Parathyroid adenoma (tissue), 2 donors: ENCODE data around the gene FAM131A.

Experiments
- H2AFZ ChIP-seq: fragments of 300-600 bp; sonication (generic); one replicate; pipeline ENCODE4 v1.7.0; 2017; ENCODE audit warnings: antibody characterized with exemption, mild to moderate bottlenecking
- H3K27ac ChIP-seq: fragments of 300-600 bp; sonication (generic); one replicate; pipeline ENCODE4 v1.7.0; 2017
- H3K27me3 ChIP-seq: fragments of 300-600 bp; sonication (generic); one replicate; pipeline ENCODE4 v1.7.0; 2017; ENCODE audit warnings: low read length; ENCODE audit not compliant: control insufficient read depth, insufficient read depth
- H3K36me3 ChIP-seq: fragments of 300-600 bp; sonication (generic); one replicate; pipeline ENCODE4 v1.7.0; 2017; ENCODE audit warnings: low read length; ENCODE audit not compliant: control insufficient read depth, insufficient read depth
- H3K4me1 ChIP-seq: fragments of 300-600 bp; sonication (generic); one replicate; pipeline ENCODE4 v1.7.0; 2017; ENCODE audit warnings: control low read depth
- H3K4me2 ChIP-seq: fragments of 300-600 bp; sonication (generic); one replicate; pipeline ENCODE4 v1.7.0; 2017; ENCODE audit warnings: low read length
- H3K4me3 ChIP-seq: fragments of 300-600 bp; sonication (generic); one replicate; pipeline ENCODE4 v1.7.0; 2017; ENCODE audit warnings: low read depth, low read length
- H3K79me2 ChIP-seq: fragments of 300-600 bp; sonication (generic); one replicate; pipeline ENCODE4 v1.7.0; 2017; ENCODE audit warnings: control low read depth
- H3K9ac ChIP-seq: fragments of 300-600 bp; sonication (generic); one replicate; pipeline ENCODE4 v1.7.0; 2017; ENCODE audit warnings: mild to moderate bottlenecking
- H3K9me3 ChIP-seq: fragments of 300-600 bp; sonication (generic); one replicate; pipeline ENCODE4 v1.7.0; 2017; ENCODE audit warnings: low read length; ENCODE audit not compliant: control insufficient read depth
- TF ChIP-seq, protein P1 (sequence below): fragments of 300-600 bp; sonication (generic); IDR thresholded peaks from one replicate; pipeline ENCODE4 v1.7.0; 2017; ENCODE audit warnings: antibody characterized with exemption, mild to moderate bottlenecking
- donor health status: primary hyperparathyroidism.

The FAM131A gene

DNA sequence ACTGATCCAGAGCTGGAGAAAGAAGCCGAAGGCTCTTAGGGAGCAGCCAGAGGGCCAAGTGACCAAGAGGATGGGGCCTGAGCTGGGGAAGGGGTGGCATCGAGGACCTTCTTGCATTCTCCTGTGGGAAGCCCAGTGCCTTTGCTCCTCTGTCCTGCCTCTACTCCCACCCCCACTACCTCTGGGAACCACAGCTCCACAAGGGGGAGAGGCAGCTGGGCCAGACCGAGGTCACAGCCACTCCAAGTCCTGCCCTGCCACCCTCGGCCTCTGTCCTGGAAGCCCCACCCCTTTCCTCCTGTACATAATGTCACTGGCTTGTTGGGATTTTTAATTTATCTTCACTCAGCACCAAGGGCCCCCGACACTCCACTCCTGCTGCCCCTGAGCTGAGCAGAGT, 52.0 kb downstream of the FAM131A start:
- no peaks in the 10 kb centered on the region for H3K27me3 ChIP-seq
- no peaks in the 10 kb centered on the region for H3K36me3 ChIP-seq
- H3K4me3 ChIP-seq, result no peak overlapping the region
- no peak overlapping the region for H3K27ac ChIP-seq
- H3K9me3 ChIP-seq, result no peaks in the 10 kb centered on the region
- no peaks in the 10 kb centered on the region for H3K4me1 ChIP-seq
- H2AFZ ChIP-seq, result no peak overlapping the region
- no peaks in the 10 kb centered on the region for H3K79me2 ChIP-seq
- H3K9ac ChIP-seq, result no peak overlapping the region
- H3K4me2 ChIP-seq, result no peak overlapping the region
- TF ChIP-seq, protein P1, sequence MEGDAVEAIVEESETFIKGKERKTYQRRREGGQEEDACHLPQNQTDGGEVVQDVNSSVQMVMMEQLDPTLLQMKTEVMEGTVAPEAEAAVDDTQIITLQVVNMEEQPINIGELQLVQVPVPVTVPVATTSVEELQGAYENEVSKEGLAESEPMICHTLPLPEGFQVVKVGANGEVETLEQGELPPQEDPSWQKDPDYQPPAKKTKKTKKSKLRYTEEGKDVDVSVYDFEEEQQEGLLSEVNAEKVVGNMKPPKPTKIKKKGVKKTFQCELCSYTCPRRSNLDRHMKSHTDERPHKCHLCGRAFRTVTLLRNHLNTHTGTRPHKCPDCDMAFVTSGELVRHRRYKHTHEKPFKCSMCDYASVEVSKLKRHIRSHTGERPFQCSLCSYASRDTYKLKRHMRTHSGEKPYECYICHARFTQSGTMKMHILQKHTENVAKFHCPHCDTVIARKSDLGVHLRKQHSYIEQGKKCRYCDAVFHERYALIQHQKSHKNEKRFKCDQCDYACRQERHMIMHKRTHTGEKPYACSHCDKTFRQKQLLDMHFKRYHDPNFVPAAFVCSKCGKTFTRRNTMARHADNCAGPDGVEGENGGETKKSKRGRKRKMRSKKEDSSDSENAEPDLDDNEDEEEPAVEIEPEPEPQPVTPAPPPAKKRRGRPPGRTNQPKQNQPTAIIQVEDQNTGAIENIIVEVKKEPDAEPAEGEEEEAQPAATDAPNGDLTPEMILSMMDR, result no peak

- Histone ChIP-seq H3K4me2 (no peak overlapping the region), H3K4me3 (no peak overlapping the region), H3K27ac (no peak overlapping the region), H3K79me2 (no peaks in the 10 kb centered on the region), H3K27me3 (no peaks in the 10 kb centered on the region), H3K4me1 (no peaks in the 10 kb centered on the region), H2AFZ (no peak overlapping the region), H3K9me3 (no peaks in the 10 kb centered on the region), H3K36me3 (no peaks in the 10 kb centered on the region), H3K9ac (no peak overlapping the region)
- TF ChIP-seq, protein P1, result no peak
Observed at GRCh38 chr3:184389935-184390528, 52.6 kb downstream of the FAM131A start.

DNA sequence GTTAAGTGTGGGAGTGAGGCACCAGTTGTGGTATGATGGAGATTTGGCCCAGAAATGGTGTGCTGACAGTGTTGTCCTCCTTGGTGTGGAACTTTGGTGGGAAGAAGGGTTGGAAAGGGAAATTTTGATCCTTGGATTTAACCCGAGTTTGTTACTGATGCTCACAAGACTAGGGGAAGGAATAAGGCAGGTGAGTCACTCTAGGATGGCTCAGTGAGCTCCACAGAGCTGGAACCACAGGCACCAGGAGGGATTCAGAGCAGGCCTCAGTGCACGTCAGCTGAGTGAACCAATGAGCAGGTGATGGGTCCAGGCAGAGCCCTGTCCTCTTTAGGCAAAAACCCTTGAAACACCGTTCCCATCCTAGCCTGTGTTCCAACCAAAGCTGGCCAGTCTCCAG, 53.9 kb downstream of the FAM131A start:
- TF ChIP-seq, protein P1, result no peak
- no peaks in the 10 kb centered on the region for H3K9me3 ChIP-seq
- H2AFZ ChIP-seq, result no peak overlapping the region
- H3K27me3 ChIP-seq, result no peaks in the 10 kb centered on the region
- H3K4me2 ChIP-seq, result no peak overlapping the region
- no peaks in the 10 kb centered on the region for H3K4me1 ChIP-seq
- no peak overlapping the region for H3K4me3 ChIP-seq
- H3K9ac ChIP-seq, result no peak overlapping the region
- no peaks in the 10 kb centered on the region for H3K36me3 ChIP-seq
- H3K79me2 ChIP-seq, result no peaks in the 10 kb centered on the region
- no peak overlapping the region for H3K27ac ChIP-seq

DNA sequence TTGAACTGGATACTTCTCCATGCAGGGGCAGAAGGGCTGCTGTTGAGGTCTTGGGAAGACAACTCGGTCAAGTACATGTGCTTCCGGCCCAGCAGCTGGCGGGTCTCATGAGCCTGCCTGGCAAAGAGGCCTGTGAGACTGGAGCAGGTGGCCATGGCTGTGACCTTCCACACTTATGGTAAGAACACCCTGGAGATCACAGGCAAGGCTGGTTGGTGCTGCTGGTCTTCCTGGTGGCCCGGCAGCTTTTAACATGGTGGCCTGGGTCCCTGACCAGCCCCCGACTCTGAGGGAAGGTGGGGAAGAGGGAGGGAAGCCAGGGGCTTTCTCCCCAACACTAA, 57.9 kb downstream of the FAM131A start:
- Histone ChIP-seq H3K4me3 (no peak overlapping the region), H3K79me2 (no peaks in the 10 kb centered on the region), H3K27me3 (no peaks in the 10 kb centered on the region), H3K9ac (no peak overlapping the region), H3K9me3 (no peaks in the 10 kb centered on the region), H2AFZ (no peak overlapping the region), H3K36me3 (no peaks in the 10 kb centered on the region), H3K4me1 (no peaks in the 10 kb centered on the region), H3K4me2 (no peak overlapping the region), H3K27ac (no peak overlapping the region)
- TF ChIP-seq, protein P1, result no peak
